ENCODE data around the gene SNX13.
"Not testable (repeated sequence)": the region's sequence is repeated elsewhere in the genome, so short reads cannot be mapped to it uniquely, and the experiment has no call there.

SNX13 gene

DNA sequence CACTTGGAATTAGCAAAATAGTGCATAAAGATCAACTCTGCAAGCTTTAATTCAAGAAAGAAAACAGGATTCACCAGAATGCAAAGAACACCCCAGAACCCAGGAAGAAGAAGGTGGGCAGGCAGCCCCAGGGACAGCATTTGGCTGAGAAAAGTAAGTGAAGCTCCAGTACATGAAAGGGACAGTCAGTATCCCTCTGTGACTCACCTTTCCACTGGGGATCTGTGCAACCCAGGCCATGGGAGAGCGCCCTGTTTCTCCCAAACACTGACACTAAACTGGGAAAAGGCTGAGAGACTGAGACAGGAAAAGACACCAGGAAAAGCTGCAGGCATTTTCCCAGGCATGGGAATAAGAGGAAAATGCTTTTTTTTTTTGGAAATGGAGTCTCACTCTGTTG, 28.2 kb downstream of the SNX13 start:
- DNase-seq: no peak

GRCh38 chr7:17910377-17910776, 29.9 kb downstream of the SNX13 start:
- no peak for DNase-seq

GRCh38 chr7:17909310-17909709, 31.0 kb downstream of the SNX13 start:
- not testable (repeated sequence) for DNase-seq

DNA sequence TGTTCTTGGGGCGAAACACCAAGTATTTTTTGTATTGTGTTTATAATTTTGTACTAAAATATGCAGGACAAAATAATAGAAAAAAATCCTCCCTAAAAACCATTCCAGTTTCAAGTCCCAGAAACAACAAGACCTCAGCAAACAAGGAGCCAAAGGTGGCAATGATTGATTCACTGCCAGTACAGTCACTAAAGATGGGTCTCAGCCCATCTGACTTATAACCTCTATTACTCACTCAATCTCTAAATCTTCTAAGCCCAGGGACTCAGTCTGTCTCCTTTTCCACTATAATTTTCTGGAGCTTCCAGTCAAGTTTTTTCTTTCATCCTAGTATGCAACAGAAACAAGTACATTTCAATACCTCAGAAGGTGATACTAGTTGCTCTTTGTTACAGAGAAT, 33.3 kb downstream of the SNX13 start:
- no peak for DNase-seq

DNA sequence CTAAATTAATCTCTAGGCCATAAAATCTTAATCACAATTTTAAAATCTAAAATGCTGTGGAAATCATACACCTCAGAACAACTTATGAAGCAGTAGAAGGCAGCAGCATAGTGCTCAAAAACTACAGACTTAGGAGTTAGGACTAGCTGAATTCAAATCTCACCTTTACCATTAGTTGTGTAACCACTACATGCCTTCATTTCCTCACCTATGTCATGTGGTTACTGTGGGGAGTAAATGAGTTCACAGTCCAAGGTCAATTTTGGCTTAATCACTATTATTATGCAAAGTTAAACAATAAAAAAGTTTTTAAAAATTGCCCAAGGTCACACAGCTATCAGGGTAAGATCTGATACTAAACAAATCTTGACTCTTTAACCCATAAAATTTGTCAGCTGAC, 37.0 kb downstream of the SNX13 start:
- no peak for DNase-seq

GRCh38 chr7:17902599-17902998, 37.7 kb downstream of the SNX13 start:
- DNase-seq: no peak

DNA sequence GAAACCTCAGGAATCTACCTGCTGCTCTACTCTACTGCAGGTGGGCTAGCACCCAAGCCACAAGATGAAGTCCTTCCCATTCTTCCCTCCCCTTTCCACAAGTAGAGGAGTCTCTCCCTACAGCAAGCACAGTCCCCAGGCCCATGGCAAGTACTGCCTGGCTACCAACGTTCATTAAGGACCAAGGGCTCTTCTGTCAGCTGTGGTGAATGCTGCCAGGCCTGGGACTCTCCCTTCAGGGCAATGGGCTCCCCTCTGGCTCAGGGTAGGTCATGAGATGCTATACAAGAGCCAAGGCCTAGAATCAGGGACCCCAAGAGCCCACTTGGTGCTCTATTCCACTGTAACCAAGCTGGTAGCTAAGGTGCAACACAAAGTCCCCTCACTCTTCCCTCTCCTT, 39.8 kb downstream of the SNX13 start:
- no peak for DNase-seq

- DNase-seq: no peak
Observed at GRCh38 chr7:17898111-17898510, 42.2 kb downstream of the SNX13 start.

- DNase-seq: no peak
Observed at GRCh38 chr7:17887286-17887685, 53.0 kb downstream of the SNX13 start.

GRCh38 chr7:17882685-17883084, 57.6 kb downstream of the SNX13 start:
- DNase-seq: no peak

DNA sequence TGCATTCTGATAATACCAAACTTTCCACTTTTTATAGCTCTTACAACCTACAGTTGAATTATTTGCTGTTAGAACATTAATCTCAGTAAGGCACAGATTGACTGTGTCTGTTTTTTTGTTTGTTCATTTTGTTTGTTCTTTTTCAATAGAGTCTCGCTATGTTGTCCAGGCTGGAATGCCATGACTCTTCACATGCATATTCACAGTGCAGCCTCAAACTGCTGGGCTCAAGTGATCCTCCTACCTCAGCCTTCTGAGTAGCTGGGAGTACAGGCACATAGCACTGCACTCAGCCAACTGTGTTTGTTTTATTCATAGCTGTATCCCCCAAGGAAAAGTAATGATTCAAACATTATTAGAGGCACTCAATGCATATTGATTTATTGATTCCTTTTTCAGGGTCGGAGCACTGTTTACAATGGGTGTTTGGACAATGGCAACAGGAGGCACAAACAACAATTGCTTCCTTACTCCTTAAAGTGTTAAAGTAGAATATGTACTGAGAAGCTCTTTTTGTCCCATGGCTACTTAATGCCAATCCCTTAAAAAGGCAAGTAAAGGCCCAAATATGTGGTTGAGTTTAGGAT, 61.1 kb downstream of the SNX13 start:
- DNase-seq: no peak

DNA sequence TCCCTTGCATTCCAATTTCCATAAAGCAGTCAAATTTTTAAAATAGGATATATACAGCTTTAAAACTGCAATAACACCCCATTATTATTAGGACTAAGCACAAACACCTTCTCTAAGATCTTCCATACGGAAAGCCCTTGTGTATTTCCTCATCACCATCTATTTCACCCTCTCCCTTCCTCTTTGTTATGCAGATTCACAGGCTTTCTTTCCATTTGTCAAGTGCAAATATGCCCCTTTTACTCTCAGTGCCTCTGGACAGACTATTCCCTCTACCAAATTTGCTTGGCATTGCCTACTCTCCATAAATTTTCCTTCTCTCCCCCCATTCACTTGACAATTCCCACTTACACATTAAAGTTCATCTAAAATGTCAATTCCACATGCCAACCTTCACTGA, 61.7 kb downstream of the SNX13 start:
- no peak for DNase-seq

DNA sequence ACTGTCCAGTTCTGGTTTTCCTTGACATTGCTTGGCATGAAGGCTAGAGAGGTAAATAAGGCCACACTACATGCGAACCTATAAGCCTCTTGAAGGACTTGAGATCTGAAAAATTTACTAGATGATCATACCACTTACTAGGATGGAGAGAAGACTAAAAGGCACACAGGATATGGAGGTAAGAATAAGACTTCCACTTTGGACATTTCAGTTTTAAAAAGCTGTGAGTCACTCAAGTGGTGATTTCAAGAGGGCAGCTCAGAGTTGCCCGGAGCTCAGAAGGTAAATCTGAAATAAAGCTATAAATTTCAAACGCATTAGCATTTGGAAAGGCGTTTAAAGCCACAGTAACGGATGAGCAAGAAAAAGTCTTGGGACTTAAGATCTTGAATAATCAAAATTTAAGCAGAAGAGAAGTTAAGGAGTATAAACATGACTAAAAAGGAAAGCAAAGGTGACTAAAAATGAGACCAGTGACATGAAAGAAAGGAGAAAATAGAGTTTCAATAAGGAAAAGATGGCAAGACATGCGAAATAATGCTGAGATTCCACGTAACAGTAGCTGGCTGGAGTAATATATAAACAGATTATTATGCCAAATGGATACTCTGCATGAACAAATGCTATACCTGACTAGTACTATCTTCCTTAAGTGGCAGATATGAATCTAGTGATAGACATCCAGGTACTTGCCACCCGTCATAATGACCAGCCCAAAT, 68.3 kb downstream of the SNX13 start:
- DNase-seq: no peak

DNA sequence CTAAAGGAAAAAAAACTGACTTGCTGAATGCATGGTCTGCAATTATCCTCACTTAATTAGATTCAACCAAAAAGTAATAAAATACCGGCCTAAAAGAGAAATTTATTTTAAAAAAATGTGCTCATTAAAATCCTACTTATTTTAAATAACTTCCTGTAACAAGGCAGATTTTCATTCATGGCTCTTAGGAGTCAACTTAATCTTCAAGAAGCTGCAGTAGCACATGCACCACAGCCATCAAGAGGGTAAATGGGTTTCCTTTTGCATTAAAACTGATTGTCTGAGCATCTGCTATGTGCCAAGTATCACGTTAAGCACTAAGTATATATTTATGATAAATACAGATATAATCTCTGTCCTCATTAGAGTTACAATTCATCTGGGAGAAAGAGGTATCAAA, 69.9 kb downstream of the SNX13 start:
- DNase-seq: no peak

DNA sequence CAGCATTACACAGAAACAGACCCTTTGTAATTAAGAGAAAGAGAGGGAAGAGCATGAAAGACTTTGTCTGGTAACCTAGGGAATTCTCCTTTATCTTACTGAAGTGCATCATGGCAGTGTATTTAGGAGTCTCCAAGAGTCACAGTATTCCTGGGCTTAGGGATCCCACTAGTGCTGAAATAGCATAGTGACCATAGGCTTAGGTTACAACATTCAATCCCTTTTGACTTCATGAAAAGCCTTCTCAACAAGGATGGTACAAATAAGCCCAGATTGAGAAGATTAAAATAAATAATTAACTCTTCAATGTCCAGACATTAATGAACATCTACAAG, 76.5 kb downstream of the SNX13 start:
- DNase-seq: no peak

- DNase-seq: no peak
Observed at GRCh38 chr7:17863095-17863808, 77.0 kb downstream of the SNX13 start.

- DNase-seq: no peak
Observed at GRCh38 chr7:17856251-17856650, 84.0 kb downstream of the SNX13 start.

DNA sequence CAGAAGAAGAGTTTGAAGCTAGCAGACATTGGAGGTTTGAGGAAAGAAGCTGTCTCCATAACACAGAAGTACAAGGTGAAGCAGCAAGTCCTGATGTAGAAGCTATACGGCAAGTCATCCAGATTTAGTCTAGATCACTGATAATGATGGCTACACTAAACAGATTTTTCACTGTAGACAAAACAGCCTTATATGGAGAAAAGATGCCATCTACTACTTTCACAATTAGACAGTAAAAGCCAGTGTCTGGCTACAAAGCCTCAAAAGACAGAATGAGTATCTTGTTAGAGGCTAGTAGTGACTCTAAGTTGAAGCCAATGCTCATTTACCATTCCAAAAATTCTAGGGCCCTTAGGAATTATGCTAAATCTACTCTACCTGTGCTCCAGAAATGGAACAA, 85.1 kb downstream of the SNX13 start:
- no peak for DNase-seq

DNA sequence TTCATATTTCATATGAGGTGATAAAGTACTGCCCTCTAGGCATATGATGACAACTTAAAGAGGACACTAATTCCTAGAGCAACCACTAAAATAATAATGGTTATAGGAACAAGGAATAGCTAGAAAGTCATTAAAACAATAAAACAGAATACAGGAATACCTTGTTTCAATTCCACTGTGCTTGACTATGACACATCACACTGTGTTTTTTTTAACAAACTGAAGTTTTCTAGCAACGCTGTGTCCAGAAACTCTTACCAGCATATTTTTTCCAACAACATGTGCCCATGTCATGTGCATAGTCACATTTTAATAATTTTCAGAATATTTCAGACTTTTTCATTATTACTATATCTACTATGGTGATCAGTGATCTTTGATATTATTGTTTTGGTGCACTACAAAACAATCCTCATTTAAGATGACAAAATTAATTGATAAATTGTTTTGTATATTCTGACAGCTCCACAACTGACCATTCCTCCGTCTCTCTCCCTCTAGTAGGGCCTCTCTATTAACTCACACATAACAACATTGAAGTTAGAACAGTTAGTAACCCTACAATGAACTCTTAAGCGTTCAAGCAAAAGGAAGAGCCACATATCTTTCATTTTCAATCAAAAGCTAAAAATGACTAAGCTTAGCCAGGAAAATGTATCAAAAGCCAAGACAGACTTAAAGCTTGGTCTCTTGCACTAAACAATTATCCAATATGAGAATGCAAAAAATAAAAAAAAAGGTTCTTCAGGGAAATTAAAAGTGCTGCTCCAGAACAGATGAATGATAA, 85.8 kb downstream of the SNX13 start:
- no peak for DNase-seq

DNA sequence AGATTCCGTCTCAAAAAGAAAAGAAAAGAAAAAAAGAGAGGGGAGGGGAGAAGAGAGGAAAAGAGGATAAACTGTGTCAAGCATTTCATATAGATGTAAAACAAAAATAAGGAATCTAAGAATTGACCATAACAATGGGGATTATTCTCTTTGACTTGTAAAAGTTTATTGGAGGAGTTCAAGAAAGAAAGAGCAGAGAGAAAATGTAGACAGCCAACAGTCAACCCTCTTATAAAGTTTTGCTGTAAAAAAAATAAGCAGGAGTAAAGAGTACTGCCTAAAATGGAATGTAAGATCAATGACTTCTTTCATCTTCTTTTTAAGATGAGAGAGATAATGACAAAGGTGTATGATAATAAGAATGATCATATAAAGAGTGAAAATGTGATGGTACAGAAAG, 87.9 kb downstream of the SNX13 start:
- DNase-seq: no peak

GRCh38 chr7:17849504-17849903, 90.8 kb downstream of the SNX13 start:
- no peak for DNase-seq

DNA sequence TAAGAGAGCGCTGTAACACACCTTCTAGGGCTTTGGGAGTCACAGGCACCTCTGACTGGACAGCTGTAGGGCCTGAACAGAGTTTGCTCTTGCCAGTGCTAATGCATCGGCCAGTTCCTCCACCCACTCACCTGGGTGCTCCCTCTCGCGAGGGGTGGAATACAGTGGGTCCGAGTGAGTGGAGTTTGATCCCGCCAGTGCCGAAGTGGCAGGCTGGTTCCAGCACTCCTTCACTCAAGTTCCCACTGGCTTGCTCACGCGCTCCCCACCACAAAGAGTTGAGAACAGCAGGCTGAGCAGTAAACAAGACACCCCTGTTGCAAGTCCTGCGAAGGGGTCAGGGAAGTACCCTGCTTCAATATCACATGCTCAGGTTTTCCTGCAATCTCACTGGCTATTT, 91.8 kb downstream of the SNX13 start:
- DNase-seq: no peak

GRCh38 chr7:17846935-17847334, 93.4 kb downstream of the SNX13 start:
- no peak for DNase-seq

DNA sequence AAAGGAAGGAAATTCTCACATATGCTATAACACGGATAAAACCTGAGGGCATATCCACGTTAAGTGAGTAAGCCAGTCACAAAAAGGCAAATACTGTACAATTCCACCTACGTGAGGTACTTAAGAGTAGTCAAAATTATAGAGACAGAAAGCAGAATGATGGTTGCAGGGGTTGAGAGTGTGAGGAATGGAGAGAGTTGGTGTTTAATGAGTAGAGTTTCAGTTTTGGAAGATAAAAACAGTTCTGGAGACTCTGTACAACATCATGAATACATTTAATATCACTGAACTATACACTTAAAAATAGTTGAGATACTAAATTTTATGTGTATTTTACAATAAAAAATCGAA, 95.1 kb downstream of the SNX13 start:
- no peak for DNase-seq
